Effector CD8-positive, alpha-beta T cell (primary cell): ENCODE data around the gene PPP2R2D.
"Not testable (repeated sequence)": the region's sequence is repeated elsewhere in the genome, so short reads cannot be mapped to it uniquely, and the experiment has no call there.

Experiments
- DNase-seq: peaks from one replicate; lab custom pipeline; 2025; lab: John Stamatoyannopoulos, UW

Gene PPP2R2D

DNA sequence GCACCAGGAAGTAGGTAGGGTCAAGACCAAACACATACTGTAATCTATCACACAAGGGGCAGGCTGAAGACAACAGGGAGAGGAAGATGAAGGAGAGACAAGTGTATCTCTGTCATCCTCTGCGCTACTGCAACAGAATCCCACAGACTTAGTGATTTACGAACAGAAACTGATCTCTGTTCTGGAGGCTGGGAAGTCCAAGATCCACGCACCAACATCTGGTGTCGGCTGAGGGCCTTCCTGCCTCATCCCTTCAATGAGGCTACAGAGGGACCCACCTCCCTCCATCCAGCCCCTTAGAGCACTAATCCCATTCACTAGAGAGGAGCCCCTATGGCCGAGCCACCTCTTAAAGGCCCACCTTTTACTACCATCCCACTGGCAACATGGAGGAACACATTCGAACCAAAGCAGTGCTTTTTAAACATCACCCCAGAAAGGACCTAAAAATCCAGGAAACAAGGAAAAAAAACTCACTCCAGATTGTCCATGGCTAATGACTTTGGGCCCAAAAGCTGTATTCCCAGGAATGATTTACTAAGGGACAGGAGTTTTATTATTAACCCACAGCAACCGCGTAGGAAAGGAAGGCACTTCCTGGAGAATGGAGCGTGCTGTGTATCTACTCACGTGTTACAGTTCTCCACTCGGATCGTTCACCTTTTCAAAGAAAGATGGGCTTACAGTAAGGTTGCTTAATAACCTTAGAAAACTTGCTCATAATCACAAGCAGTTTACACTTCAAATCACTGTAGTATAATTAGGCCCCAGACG lies 76.7 kb downstream of the PPP2R2D start:
- no peak for DNase-seq

DNA sequence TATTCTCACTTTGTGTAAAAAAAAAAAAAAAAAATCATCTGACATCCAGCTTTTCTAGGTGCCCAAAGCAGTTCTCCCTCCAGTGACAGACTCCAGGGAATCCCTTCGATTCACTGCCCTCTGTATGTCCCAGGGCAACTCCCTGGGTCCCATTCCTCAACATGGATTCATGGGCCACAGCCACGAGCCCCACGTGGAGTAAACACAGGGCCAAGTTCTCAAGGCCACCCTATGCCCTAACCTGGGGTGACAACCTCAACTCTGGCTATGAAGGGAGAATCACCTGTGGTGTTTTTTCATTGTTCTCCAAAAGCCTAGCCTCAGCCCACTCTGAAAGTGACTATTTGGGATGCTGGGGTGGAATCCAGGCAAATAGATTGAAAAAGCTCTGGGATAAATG lies 77.6 kb downstream of the PPP2R2D start:
- DNase-seq, result no peak

DNA sequence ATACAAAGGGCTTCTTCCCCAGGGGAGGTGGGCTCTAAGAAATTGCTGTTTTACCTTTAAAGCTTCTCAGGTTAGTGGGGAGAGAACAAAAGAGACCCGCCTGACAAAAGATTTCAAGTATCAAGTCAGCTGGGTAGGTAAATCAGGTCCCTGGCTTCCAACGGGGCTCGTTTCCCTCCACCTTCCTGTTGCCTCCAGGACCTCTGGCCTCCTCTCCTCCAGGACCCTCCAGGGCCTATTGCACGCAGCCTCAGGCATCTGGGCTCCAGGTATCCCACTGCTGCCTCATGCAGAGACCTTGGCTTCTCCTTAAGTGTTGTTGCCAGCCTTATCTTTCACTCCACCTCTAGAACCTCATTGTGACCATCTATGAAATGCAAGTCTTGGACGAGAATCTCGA lies 78.0 kb downstream of the PPP2R2D start:
- DNase-seq, result no peak

DNA sequence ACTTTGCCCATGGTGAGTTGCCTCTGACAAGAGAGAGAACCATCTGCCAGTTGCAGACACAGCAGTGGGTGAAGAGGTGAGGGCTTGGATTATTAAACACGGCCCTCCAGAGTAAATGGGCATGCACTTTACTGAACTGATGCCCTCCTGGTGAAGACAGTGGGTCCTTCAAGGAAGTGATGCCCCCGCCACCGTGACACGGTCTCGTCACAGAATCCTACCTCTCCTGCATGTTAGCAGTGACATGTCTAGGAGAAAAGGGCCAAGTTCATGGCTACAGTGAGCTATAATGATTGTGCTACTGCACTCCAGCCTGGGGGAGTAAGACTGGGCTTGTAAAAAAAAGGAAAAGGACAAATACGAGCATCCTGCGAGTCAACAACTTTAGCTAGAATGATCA lies 78.5 kb downstream of the PPP2R2D start:
- DNase-seq, result no peak

DNA sequence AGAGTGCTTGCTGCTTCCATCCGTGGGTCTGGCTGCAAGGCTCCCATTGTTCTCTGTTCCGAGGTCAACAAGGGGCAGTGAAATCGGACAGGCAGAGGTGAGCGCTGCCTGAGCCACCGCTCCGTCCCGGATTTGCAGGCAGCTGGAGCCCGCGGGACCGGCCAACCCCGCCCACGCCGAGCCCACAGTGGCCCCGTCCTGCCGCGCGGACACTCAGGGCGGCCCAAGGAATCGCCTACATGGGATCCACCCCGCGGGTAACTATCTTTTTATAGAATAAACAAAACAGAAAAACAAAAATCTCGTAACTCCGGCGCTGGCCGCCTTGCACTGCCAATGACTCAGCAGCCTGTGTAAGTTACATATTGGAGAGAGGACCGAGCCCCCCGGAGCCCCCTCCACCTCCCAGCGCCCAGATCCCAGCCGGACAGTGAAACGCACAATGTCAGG lies 79.0 kb downstream of the PPP2R2D start:
- DNase-seq, result no peak

DNA sequence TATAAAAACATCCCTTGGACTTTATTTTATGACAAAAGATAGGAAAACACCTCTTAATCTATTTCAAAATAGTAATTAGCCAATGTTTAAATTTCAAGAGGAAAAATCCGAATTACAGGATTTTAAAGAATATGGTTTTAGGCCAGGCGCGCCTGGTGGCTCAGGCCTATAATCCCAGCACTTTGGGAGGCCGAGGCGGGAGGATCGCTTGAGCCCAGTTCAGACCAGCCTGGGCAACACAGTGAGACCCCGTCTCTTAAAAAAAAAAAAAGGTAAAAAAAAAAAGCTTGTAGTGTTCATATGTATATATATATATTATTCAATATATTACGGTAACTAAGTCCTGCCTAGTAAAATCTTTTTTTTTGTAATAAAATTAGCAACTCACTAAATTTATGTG lies 79.5 kb downstream of the PPP2R2D start:
- DNase-seq, result no peak

DNA sequence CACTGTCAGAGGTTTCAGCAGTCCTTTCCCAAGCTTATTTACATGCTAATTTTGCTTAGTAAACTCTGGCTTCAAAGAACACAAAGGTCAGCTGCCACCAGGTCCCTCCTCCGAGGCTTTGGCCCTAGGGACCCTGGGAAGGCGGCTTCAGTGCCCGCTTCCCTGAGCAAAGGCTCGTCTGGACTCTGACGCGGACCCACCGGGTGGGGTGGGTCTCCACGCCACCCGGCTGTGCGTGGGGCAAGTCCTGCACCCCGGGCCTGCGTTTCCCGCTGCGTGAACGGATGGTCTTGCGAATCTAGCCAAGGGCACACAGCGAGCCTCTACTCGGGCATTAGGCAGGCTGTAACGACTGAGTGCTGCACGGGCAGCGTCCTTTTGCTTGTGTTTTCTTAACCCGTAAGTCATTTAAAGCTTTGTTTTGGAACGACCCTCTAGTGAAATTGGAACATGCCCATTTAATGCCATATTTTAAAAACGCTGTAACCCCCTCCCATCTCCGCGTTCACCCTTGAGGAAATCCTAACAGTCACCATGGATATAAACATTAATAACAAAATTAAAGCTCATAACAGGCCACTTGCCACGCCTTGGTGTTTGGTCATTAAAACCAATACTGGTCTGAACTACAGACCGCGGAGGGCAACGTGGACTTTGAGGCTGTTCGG lies 80.1 kb downstream of the PPP2R2D start:
- DNase-seq, result no peak

DNA sequence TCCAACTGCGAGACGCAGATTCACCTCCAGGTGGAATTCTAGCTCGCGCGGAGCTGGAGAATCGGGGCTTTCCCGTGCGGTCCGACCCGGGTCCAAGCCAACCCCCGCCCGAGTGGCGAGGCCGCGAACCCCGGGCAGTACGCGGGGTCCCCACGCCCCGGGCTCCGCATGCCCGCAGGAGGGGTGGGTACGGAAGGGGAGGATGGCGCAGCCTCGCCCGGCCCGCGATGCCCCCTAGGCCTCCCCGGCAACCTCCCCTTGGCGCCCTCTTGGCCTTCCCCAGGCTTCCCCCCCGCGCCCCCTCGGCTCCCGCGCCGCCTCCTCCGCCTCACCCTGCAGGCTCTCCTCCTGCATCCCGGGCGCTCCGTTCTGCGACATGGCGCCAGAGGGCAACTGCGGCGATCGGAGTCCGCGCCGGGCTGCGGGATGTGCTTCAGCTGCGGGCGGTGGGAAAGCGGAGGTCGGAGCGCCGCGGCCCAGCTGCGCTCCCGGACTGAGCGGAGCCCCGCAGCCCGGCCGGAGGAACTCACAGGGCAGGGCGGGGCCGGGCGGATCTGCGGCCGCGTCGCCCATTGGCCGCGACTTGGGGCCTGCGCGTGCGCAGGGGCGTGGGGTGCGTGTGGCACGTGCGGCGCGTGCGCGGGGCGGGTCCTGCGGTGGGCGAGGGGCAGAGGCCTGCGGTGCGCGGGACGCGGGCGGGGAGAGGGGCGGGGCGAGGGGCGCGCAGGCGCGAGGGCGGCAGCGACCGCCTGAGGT lies 80.8 kb downstream of the PPP2R2D start, which contains the start of gene BNIP3:
Gene BNIP3 (minus strand): TSS at position 495 of the 756 bp plus-strand sequence. CDS start 117 bp downstream, at position 378.
- DNase-seq, result peak; percentile 93

DNA sequence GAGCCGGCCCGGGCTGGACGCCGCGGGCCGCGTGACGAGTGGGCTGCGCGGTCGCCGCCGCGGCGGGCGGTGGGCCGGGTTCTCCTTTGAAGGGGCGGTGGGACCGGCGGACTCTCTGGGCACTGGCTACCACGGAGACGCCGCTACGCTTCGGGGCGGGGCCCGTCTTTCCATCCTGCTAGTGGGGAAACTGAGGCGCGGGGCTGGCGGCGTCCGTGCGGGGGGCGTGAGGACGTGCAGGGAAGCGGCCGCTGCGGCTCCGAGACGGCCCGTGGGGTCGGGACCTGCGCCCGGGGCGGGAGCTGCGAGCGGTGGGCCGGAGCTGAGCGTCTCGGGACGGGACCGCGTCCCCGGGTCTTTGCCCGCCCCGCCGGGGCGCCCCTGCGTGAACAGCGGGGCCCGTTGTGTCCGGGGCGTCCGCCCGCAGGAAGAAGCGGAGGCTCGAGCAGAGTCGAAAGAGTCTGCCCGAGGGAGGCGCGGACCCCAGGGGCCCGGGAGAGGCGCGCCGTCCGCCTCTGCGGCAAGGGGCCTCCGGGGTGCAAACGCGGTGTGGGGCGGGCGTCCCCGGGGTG lies 81.5 kb downstream of the PPP2R2D start:
- DNase-seq, result no peak

DNA sequence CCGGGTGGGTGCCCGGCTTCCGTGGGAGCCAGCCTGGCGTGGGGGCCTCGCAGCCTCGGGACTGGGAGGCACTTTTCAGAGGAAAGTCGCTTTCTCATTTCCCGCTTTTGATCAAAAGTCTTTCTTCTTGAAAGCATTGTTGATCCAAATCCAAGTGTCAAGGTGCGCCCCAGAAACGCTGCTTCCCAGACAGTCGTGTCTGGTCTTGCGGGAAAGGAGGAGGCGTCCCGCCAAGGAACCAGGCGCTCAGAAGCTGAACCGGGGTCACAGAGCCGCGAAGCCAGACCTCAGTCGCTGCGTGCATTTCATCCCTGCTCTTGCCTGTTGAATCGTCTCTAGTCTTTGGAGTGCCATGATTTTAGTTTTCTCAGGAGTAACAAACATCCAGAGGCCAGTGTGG lies 82.0 kb downstream of the PPP2R2D start:
- DNase-seq, result no peak

DNA sequence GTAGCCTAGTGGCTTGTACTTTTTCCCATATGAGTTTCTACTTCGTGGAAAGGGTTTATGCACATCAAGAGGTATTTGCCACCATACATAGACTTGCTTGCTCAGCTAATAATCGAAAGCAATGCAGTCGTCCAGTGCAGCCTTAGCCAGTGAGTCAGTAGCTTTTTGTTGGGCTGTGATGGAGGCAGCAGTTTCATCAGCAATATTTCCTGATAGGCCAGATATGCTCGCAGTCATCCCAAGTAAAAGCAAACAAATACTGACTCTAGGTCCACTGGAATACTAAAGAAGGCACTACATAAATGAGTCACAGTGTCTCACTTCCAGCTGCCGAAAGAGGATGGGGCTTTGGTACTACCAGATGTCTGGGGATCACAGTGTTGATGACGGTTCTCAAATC lies 83.0 kb downstream of the PPP2R2D start:
- no peak for DNase-seq

DNA sequence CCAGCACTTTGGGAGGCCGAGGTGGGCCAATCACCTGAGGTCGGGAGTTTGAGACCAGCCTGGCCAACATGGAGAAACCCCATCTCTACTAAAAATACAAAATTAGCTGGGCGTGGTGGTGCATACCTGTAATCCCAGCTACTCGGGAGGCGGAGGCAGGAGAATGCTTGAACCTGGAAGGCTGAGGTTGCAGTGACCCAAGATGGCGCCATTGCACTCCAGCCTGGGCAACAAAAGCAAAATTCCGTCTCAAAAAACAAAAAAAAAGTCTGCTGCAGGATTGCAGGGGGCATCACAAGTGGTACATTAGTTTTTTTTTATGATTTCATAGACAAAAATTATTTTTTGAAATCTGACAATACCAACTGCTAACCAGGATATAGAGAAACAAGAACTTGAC lies 86.0 kb downstream of the PPP2R2D start:
- DNase-seq, result not testable (repeated sequence)

DNA sequence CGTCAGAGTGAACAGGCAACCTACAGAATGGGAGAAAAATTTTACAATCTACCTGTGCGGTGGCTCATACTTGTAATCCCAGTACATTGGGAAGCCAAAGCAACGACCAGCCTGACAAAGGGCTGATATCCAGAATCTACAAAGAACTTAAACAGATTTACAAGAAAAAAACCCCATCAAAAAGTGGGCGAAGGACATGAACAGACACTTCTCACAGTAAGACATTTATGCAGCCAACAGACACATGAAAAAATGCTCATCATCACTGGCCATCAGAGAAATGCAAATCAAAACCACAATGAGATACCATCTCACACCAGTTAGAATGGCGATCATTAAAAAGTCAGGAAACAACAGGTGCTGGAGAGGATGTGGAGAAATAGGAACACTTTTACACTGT lies 86.5 kb downstream of the PPP2R2D start:
- not testable (repeated sequence) for DNase-seq

DNA sequence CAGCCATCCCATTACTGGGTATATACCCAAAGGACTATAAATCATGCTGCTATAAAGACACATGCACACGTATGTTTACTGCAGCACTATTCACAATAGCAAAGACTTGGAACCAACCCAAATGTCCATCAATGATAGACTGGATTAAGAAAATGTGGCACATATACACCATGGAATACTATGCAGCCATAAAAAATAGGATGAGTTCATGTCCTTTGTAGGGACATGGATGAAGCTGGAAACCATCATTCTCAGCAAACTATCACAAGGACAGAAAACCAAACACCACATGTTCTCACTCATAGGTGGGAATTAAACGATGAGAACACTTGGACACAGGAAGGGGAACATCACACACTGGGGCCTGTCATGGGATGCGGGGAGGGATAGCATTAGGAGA lies 87.0 kb downstream of the PPP2R2D start:
- DNase-seq, result not testable (repeated sequence)

DNA sequence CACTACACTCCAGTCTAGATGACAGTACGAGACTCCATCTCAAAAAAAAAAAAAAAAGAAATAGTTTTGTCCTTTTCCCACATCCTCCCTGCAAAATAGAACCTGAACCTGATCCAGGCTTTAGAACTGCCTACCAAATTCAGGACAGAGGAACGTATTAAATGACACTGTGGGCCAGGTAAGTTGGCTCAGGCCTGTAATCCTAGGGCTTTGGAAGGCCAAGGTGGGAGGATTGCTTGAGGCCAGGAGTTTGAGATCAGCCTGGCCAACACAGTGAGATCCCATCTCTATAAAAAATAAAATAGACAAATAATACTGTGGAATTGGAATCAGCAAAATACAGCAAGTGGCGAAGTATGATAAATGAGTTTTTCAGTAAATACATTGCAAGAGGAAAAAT lies 90.9 kb downstream of the PPP2R2D start:
- no peak for DNase-seq

DNA sequence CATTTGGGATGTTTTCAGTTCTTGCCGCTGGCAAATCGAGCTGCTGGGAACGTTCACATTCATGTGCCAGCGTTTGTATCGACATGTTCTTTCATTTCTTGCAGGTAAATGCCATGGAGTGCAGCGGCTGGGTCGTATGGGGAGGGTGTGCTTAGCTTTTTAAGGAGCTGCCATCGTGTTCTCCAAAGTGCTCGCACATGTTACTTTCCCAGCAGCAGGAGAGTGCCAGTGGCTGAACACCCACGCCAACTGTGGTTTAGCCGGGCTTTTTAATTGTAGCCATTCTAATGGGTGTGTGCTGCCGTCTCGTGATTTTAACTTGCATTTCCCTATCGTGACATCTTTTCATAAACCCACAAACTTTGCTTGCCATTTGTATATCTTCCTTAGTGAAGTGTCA lies 92.5 kb downstream of the PPP2R2D start:
- no peak for DNase-seq

DNA sequence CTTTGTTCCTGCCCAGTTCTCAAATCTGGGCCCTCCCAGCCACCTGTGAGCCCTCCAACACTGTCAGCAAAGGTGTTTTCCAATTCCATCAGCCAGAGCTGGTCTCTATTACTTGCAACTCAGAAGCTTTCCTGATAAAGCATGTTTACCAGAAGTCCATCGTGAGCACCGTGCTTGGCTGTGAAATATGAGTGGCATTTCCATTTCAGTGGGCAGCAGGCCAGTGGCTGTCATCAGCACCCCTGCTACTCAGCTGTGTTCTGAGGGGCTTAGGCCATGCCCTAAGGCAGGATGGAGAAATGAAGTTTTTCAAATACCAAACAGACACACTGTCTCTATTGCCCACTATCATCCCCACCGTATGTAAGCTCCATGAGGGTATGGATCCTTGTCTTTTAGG lies 93.6 kb downstream of the PPP2R2D start:
- DNase-seq, result no peak

DNA sequence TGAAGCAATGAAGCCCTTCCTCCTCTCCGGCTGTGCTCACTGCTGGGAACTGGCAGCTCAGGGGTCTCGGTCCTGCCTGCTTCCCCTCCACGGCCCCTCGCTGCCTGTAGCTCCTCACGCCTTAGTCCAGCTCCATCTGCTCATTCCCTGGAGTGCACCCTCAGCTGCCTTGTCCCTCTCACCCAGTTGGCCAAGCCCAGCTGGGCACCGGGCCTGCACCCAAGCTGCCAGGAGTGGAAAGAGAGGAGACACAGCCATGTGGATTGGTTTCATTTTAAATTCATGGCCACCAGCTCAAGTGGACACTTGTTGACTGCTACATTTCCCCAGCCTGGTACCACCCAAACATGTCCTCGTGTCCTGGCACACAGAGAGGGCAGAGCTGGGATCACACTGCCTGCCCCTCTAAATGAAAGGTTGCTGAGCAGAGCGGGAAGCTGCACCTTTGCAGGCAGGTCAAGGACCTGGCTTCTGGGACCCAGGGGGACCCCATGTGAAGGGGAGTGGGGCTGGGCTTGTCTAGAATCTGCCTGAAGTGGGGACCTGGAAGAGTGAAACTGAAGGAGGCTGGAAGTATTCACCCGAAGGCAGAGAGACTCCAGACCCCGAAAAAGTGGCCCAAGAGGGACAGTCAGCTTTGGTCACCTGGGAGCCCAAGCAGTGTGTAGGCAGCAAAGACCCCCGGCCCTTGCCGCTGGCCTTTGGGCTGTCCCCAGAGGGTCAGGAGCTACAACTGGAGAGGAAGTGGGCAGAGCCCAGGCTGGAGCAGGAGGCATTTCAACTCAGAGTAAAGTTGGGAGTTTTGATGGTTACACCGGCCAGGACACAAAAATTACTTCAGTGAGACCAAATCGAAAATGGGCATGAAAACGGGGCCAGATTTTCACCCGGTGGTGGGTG lies 95.9 kb downstream of the PPP2R2D start:
- no peak for DNase-seq

DNA sequence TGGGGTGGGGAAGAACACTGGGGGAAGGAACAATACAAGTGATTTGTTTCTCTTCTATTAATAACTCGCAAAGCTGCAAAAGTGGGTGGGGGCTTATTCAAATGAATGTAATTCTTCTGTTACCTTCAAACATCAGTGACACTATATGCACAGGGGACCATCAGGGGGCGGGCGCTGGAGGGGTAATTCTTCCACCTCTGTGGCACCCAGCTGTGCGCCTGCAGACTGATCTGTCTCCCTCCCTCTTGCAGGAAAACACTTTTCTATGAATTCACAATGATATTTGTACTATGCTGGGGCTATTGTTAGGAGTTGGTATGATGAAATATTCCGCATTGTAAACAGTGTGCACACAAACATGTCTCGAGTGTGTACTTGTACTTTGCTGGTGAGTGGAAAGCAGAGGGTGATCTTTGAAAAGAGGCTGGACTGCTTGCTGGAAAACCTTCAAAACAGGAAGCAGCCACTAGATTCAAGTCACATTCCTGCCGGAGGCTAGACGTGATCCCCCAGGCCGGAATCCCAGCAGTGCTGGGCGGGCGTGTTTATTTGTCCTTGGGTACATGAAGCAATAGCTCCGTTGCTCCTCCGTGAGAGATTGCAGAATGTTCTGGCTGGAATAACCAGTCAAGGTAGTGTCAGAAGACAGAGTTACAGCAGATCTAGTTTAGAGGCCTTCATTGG lies 96.7 kb downstream of the PPP2R2D start:
- DNase-seq, result no peak

DNA sequence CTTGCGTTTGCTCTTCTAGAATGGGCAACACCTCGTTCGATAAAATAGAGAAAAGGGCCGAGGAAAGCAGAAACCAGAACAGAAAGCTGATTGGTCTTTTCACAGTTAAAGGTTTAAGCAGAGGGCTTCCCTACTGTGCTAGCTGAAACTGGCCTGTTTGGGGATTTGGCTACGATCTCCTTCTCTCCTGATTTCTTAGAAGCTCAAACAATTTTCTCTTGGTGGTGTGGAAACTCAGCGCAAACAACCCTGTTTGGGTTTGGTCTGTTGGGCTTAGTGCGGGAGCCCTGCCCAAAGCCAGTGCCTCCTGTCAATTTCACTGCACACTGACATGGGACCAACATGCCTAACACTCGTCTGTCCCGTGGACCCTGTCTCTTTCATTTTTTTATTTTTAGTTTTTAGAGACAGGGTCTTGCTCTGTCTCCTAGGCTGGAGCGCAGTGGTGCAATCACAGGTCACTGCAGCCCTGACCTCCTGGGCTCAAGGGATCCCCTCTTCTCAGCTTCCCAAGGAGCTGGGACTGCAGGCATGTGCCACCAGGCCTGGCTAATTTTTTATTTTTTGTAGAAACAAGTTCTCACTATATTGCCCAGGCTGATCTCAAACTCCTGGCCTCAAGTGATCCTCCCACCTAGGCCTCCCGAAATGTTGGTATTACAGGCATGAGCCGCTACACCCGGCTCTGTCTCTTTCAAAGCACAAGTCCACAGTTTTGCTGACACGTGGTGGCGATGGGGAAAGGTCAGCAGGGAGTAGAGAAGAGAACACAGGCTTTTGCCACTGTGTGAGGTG lies 97.4 kb downstream of the PPP2R2D start:
- DNase-seq, result no peak
